Measurements from ENCODE around the gene ATCAY.

GRCh38 chr19:3923096-3923758 is 42.7 kb downstream of the ATCAY start:
- no peak for TF ChIP-seq CTCF (conservative IDR thresholded peaks at IDR 0.05 in 1 of 2, IDR thresholded peaks at IDR 0.05 in 1 of 2; ENCODE audit: extremely low read depth in 1 of 2, insufficient read depth in 1 of 2, low read depth in 1 of 2, low read length in 2 of 2)
- no peak for TF ChIP-seq EZH2 (IDR thresholded peaks at IDR 0.05; ENCODE audit: borderline replicate concordance, low read length)

Data from mammary epithelial cell (primary cell).